Measurements from ENCODE around the gene CTXND1. TPM values are rescaled to one million over a fixed set of nuclear protein-coding genes. Genes with fewer than 3 reads are reported as not detected.
"Not testable (repeated sequence)": the region's sequence is repeated elsewhere in the genome, so short reads cannot be mapped to it uniquely, and the experiment has no call there.

Gene CTXND1
- total RNA-seq (not detected), total RNA-seq (0 reads per million in 2 donors)

DNA sequence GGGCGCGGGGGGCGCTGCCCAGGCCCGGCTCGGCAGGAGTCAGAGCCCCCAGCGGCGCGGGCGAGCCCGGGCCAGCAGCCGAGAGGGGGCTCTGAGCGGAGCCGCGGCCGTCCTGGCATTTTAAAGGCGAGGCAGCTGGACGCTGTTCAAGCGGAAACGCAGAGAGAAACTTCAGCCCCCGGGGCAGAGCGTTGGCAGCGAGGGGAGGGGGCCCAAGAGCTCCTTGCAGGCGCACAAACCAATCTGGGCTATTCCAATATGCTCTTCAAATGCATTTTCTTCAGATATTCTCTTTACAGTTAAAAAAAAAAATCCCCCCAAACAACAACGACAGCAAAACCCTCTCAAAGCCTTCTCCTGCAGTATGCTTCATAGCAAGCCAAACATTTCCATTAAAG is at the start of gene CTXND1:
Gene CTXND1, minus strand, starts transcription at position 93 of the 398 bp plus-strand sequence. CDS start 50,264 bp downstream, outside the sequence.
- H3K9me3 ChIP-seq (ENCODE audit: control insufficient read depth, low read length, poor library complexity, severe bottlenecking): no peaks in the 10 kb centered on the region
- Mint-ChIP-seq H3K4me1 (peaks cover 2% of the 10 kb centered on the region), H3K27me3 (peaks cover 74% of the 10 kb centered on the region), H3K36me3 (ENCODE audit: low read depth) (no peaks in the 10 kb centered on the region), H3K4me3 (peak within 1 kb of the TSS; percentile 77), H3K27ac (no peak within 1 kb of the TSS)
- DNase-seq (no peak), ATAC-seq (no peak)

GRCh38 chr15:80301472-80301871 is 49.5 kb upstream of the CTXND1 start:
- H3K9me3 ChIP-seq (ENCODE audit: control insufficient read depth, low read length, poor library complexity, severe bottlenecking): no peaks in the 10 kb centered on the region
- Mint-ChIP-seq H3K4me3 (no peak overlapping the region), H3K36me3 (ENCODE audit: low read depth) (no peaks in the 10 kb centered on the region), H3K27me3 (peaks cover 2% of the 10 kb centered on the region), H3K27ac (no peak overlapping the region), H3K4me1 (no peaks in the 10 kb centered on the region)
- no peak for ATAC-seq
- DNase-seq: no peak

- H3K9me3 ChIP-seq (ENCODE audit: control insufficient read depth, low read length, poor library complexity, severe bottlenecking); H3K27ac Mint-ChIP-seq; DNase-seq; H3K4me1 Mint-ChIP-seq; ATAC-seq; H3K36me3 Mint-ChIP-seq (ENCODE audit: low read depth); H3K4me3 Mint-ChIP-seq: not testable (repeated sequence)
- peaks cover 15% of the 10 kb centered on the region for H3K27me3 Mint-ChIP-seq
Measured at GRCh38 chr15:80295777-80296176, 43.8 kb upstream of the CTXND1 start.

GRCh38 chr15:80292079-80292478 is 40.1 kb upstream of the CTXND1 start:
- no peak for DNase-seq
- H3K4me1 Mint-ChIP-seq: peaks cover 7% of the 10 kb centered on the region

GRCh38 chr15:80290891-80291290 is 38.9 kb upstream of the CTXND1 start:
- H3K4me3 Mint-ChIP-seq; H3K36me3 Mint-ChIP-seq (ENCODE audit: low read depth); H3K27ac Mint-ChIP-seq; ATAC-seq; H3K4me1 Mint-ChIP-seq; DNase-seq; H3K9me3 ChIP-seq (ENCODE audit: control insufficient read depth, low read length, poor library complexity, severe bottlenecking): not testable (repeated sequence)
- peaks cover 36% of the 10 kb centered on the region for H3K27me3 Mint-ChIP-seq

More at GRCh38 chr15:80292079-80292478, 40.1 kb upstream of the CTXND1 start:
- no peak overlapping the region for H3K4me3 Mint-ChIP-seq
- H3K27me3 Mint-ChIP-seq: peaks cover 27% of the 10 kb centered on the region
- no peak for ATAC-seq
- H3K27ac Mint-ChIP-seq: no peak overlapping the region
- no peaks in the 10 kb centered on the region for H3K36me3 Mint-ChIP-seq (ENCODE audit: low read depth)
- H3K9me3 ChIP-seq (ENCODE audit: control insufficient read depth, low read length, poor library complexity, severe bottlenecking): no peaks in the 10 kb centered on the region

- Mint-ChIP-seq H3K27me3 (peaks cover 45% of the 10 kb centered on the region), H3K36me3 (ENCODE audit: low read depth) (no peaks in the 10 kb centered on the region), H3K4me1 (peaks cover 10% of the 10 kb centered on the region), H3K27ac (no peak overlapping the region), H3K4me3 (no peak overlapping the region)
- ATAC-seq (no peak), DNase-seq (no peak)
- no peaks in the 10 kb centered on the region for H3K9me3 ChIP-seq (ENCODE audit: control insufficient read depth, low read length, poor library complexity, severe bottlenecking)
Measured at GRCh38 chr15:80289528-80290495, 37.8 kb upstream of the CTXND1 start.

DNA sequence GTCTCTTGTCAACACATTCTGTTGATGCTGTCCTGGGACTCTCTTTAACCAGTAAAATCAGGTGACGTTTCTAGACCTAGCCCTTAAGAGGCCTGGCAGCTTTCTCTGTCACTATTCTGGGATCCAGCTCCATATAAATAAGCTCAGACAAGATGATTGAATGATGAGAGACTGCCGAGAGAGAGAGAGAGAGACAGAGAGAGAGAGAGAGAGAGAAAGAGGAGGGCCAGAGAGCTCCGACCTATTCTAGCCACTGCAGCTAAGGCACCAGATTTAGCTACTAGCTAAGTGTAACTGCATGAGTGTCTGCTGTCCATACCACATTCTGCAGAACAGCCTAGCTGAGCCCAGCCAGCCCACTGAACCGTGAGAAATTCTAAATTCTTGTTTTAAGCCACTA is 36.1 kb upstream of the CTXND1 start:
- H3K27me3 Mint-ChIP-seq: peaks cover 45% of the 10 kb centered on the region
- no peak overlapping the region for H3K27ac Mint-ChIP-seq
- no peak for DNase-seq
- H3K9me3 ChIP-seq (ENCODE audit: control insufficient read depth, low read length, poor library complexity, severe bottlenecking): no peaks in the 10 kb centered on the region
- peak overlapping the region; percentile 34 for H3K4me3 Mint-ChIP-seq
- H3K36me3 Mint-ChIP-seq (ENCODE audit: low read depth): peaks cover 2% of the 10 kb centered on the region
- H3K4me1 Mint-ChIP-seq: peaks cover 10% of the 10 kb centered on the region
- no peak for ATAC-seq

GRCh38 chr15:80286055-80286454 is 34.0 kb upstream of the CTXND1 start:
- no peaks in the 10 kb centered on the region for H3K9me3 ChIP-seq (ENCODE audit: control insufficient read depth, low read length, poor library complexity, severe bottlenecking)
- Mint-ChIP-seq H3K27ac (no peak overlapping the region), H3K27me3 (peaks cover 51% of the 10 kb centered on the region), H3K4me1 (peaks cover 10% of the 10 kb centered on the region), H3K4me3 (no peak overlapping the region), H3K36me3 (ENCODE audit: low read depth) (peaks cover 2% of the 10 kb centered on the region)
- no peak for DNase-seq
- ATAC-seq: no peak

DNA sequence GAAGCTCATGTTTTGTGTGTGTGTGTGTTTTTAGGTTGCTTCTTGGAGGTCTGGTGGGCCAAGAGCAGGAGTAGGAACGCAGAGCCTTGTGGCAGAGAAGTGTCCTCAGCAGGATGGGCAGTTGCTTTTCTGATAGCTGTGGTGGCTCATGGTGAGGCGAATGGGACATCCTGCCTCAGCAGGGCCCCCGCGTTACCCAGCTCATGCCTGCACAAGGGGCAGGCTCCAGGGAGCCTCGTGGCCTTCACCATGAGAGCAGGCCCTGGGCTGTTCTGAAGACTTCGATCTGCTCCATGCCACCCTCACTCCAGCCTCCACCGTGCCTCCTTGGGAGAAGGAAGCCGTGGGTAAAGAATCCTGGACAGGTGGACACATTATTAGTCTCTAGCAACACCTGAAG is 33.4 kb upstream of the CTXND1 start:
- H3K4me1 Mint-ChIP-seq: peaks cover 10% of the 10 kb centered on the region
- H3K27me3 Mint-ChIP-seq: peaks cover 57% of the 10 kb centered on the region
- peaks cover 2% of the 10 kb centered on the region for H3K36me3 Mint-ChIP-seq (ENCODE audit: low read depth)
- H3K27ac Mint-ChIP-seq: no peak overlapping the region
- DNase-seq (no peak), ATAC-seq (no peak)
- no peak overlapping the region for H3K4me3 Mint-ChIP-seq
- H3K9me3 ChIP-seq (ENCODE audit: control insufficient read depth, low read length, poor library complexity, severe bottlenecking): no peaks in the 10 kb centered on the region

- Mint-ChIP-seq H3K4me1 (peaks cover 3% of the 10 kb centered on the region), H3K27me3 (peaks cover 54% of the 10 kb centered on the region), H3K36me3 (ENCODE audit: low read depth) (peaks cover 2% of the 10 kb centered on the region), H3K4me3 (no peak overlapping the region), H3K27ac (no peak overlapping the region)
- DNase-seq: no peak
- no peak for ATAC-seq
- H3K9me3 ChIP-seq (ENCODE audit: control insufficient read depth, low read length, poor library complexity, severe bottlenecking): no peaks in the 10 kb centered on the region
Measured at GRCh38 chr15:80283531-80283930, 31.5 kb upstream of the CTXND1 start.

DNA sequence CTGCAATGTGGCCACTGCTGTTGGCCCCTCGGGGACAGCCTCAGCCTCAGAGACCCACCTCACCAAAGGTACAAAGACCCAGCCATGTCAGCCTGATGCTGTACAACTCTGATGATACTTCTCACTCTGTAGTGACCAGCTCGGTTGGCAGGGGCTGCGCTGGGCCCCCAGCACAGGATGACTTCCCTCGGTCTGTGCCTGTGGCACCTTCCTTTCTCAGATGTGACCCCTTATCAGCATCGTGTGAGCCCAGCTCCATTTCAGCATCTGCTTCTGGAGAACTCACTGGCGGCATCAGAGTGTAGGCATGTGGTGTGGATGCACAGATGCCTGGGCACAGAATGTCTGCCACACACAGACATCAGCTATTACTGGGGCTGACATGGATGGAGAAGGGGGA is 25.1 kb upstream of the CTXND1 start:
- no peaks in the 10 kb centered on the region for H3K4me1 Mint-ChIP-seq
- H3K36me3 Mint-ChIP-seq (ENCODE audit: low read depth): no peaks in the 10 kb centered on the region
- ATAC-seq (no peak), DNase-seq (no peak)
- H3K9me3 ChIP-seq (ENCODE audit: control insufficient read depth, low read length, poor library complexity, severe bottlenecking): no peaks in the 10 kb centered on the region
- peaks cover 45% of the 10 kb centered on the region for H3K27me3 Mint-ChIP-seq
- no peak overlapping the region for H3K4me3 Mint-ChIP-seq
- H3K27ac Mint-ChIP-seq: no peak overlapping the region

DNA sequence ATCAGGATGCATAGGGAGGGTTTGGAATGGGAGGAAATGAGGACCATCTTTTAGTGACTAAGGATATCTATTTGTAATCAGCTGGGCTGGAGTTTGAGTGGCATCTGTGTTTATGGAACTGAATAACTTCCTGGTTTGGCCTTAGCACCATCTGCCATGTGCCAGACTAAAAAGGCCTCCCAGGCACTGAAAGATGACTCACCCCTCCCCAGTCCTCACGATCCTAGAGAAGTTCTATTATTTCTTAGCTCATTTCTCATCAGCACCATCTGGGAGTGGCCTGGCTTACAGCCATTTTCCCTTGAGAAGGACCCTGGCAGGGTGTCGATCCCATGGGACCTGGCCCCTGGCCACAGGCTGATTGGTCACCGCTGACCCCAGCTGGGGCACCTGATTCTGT is 23.9 kb upstream of the CTXND1 start:
- Mint-ChIP-seq H3K4me1 (no peaks in the 10 kb centered on the region), H3K27ac (no peak overlapping the region), H3K4me3 (no peak overlapping the region), H3K27me3 (peaks cover 48% of the 10 kb centered on the region), H3K36me3 (ENCODE audit: low read depth) (no peaks in the 10 kb centered on the region)
- DNase-seq: no peak
- H3K9me3 ChIP-seq (ENCODE audit: control insufficient read depth, low read length, poor library complexity, severe bottlenecking): no peaks in the 10 kb centered on the region
- no peak for ATAC-seq

- Mint-ChIP-seq H3K4me3 (no peak overlapping the region), H3K27me3 (peaks cover 51% of the 10 kb centered on the region), H3K36me3 (ENCODE audit: low read depth) (no peaks in the 10 kb centered on the region), H3K4me1 (no peaks in the 10 kb centered on the region), H3K27ac (no peak overlapping the region)
- DNase-seq (no peak), ATAC-seq (no peak)
- H3K9me3 ChIP-seq (ENCODE audit: control insufficient read depth, low read length, poor library complexity, severe bottlenecking): no peaks in the 10 kb centered on the region
Measured at GRCh38 chr15:80274996-80275395, 23.0 kb upstream of the CTXND1 start.

- ATAC-seq: no peak
- H3K36me3 Mint-ChIP-seq (ENCODE audit: low read depth): no peaks in the 10 kb centered on the region
- peaks cover 51% of the 10 kb centered on the region for H3K27me3 Mint-ChIP-seq
- H3K27ac Mint-ChIP-seq: no peak overlapping the region
- no peak overlapping the region for H3K4me3 Mint-ChIP-seq
- DNase-seq: no peak
- H3K4me1 Mint-ChIP-seq: no peaks in the 10 kb centered on the region
- no peaks in the 10 kb centered on the region for H3K9me3 ChIP-seq (ENCODE audit: control insufficient read depth, low read length, poor library complexity, severe bottlenecking)
Measured at GRCh38 chr15:80274554-80274953, 22.5 kb upstream of the CTXND1 start.
